ENCODE measurements around the gene HOXB4.

HOXB4 gene

GRCh38 chr17:48603959-48604769 is 26.0 kb upstream of the HOXB4 start:
- TF ChIP-seq JUND (IDR thresholded peaks at IDR 0.05; ENCODE audit: low read depth): no peak
- DNase-seq (ENCODE audit: low read depth in 1 of 2, low spot score in 1 of 2): peak in 1 of 2 experiments; percentile 49
- in situ Hi-C loops (cut with HindIII; ENCODE audit: low pct_unique_long_range_greater_than_20kb, low sequenced_read_pairs): no loop called here

GRCh38 chr17:48601539-48602425 is 23.6 kb upstream of the HOXB4 start:
- in situ Hi-C loops (cut with HindIII; ENCODE audit: low pct_unique_long_range_greater_than_20kb, low sequenced_read_pairs): no loop called here
- TF ChIP-seq JUND (IDR thresholded peaks at IDR 0.05; ENCODE audit: low read depth): no peak
- DNase-seq (ENCODE audit: low read depth in 1 of 2, low spot score in 1 of 2): no peak

- TF ChIP-seq JUND (IDR thresholded peaks at IDR 0.05; ENCODE audit: low read depth): no peak
- DNase-seq (ENCODE audit: low read depth in 1 of 2, low spot score in 1 of 2): no peak
Measured at GRCh38 chr17:48601207-48601538, 23.0 kb upstream of the HOXB4 start.

GRCh38 chr17:48600244-48601098 is 22.3 kb upstream of the HOXB4 start:
- no peak for DNase-seq (ENCODE audit: low read depth in 1 of 2, low spot score in 1 of 2)
- TF ChIP-seq JUND (IDR thresholded peaks at IDR 0.05; ENCODE audit: low read depth): no peak

More at GRCh38 chr17:48601207-48601538, 23.0 kb upstream of the HOXB4 start:
- in situ Hi-C loops (cut with HindIII; ENCODE audit: low pct_unique_long_range_greater_than_20kb, low sequenced_read_pairs): no loop called here

GRCh38 chr17:48599354-48599753 is 21.2 kb upstream of the HOXB4 start:
- in situ Hi-C loops (cut with HindIII; ENCODE audit: low pct_unique_long_range_greater_than_20kb, low sequenced_read_pairs): no loop called here
- no peak for DNase-seq (ENCODE audit: low read depth in 1 of 2, low spot score in 1 of 2)
- no peak for TF ChIP-seq JUND (IDR thresholded peaks at IDR 0.05; ENCODE audit: low read depth)

More at GRCh38 chr17:48600244-48601098, 22.3 kb upstream of the HOXB4 start:
- in situ Hi-C loops (cut with HindIII; ENCODE audit: low pct_unique_long_range_greater_than_20kb, low sequenced_read_pairs): no loop called here

- no peak for TF ChIP-seq JUND (IDR thresholded peaks at IDR 0.05; ENCODE audit: low read depth)
- in situ Hi-C loops (cut with HindIII; ENCODE audit: low pct_unique_long_range_greater_than_20kb, low sequenced_read_pairs): no loop called here
- DNase-seq (ENCODE audit: low read depth in 1 of 2, low spot score in 1 of 2): no peak
Measured at GRCh38 chr17:48598736-48599135, 20.6 kb upstream of the HOXB4 start.

GRCh38 chr17:48597778-48598631 is 19.9 kb upstream of the HOXB4 start:
- in situ Hi-C loops (cut with HindIII; ENCODE audit: low pct_unique_long_range_greater_than_20kb, low sequenced_read_pairs): no loop called here
- no peak for TF ChIP-seq JUND (IDR thresholded peaks at IDR 0.05; ENCODE audit: low read depth)
- peak; percentile 67 to 88 for DNase-seq (ENCODE audit: low read depth in 1 of 2, low spot score in 1 of 2)

- no peak for DNase-seq (ENCODE audit: low read depth in 1 of 2, low spot score in 1 of 2)
- no peak for TF ChIP-seq JUND (IDR thresholded peaks at IDR 0.05; ENCODE audit: low read depth)
- in situ Hi-C loops (cut with HindIII; ENCODE audit: low pct_unique_long_range_greater_than_20kb, low sequenced_read_pairs): no loop called here
Measured at GRCh38 chr17:48597528-48597777, 19.3 kb upstream of the HOXB4 start.

GRCh38 chr17:48596735-48597527 is 18.8 kb upstream of the HOXB4 start:
- no peak for DNase-seq (ENCODE audit: low read depth in 1 of 2, low spot score in 1 of 2)
- no peak for TF ChIP-seq JUND (IDR thresholded peaks at IDR 0.05; ENCODE audit: low read depth)
- in situ Hi-C loops (cut with HindIII; ENCODE audit: low pct_unique_long_range_greater_than_20kb, low sequenced_read_pairs): no loop called here

- TF ChIP-seq JUND (IDR thresholded peaks at IDR 0.05; ENCODE audit: low read depth): no peak
- in situ Hi-C loops (cut with HindIII; ENCODE audit: low pct_unique_long_range_greater_than_20kb, low sequenced_read_pairs): no loop called here
- no peak for DNase-seq (ENCODE audit: low read depth in 1 of 2, low spot score in 1 of 2)
Measured at GRCh38 chr17:48596000-48596734, 18.0 kb upstream of the HOXB4 start.
